ENCODE measurements around the gene SEPTIN5.

Gene SEPTIN5

GRCh38 chr22:19767427-19768341, 53.4 kb downstream of the SEPTIN5 start:
- DNase-seq (ENCODE audit: low read depth) = no peak
- TF ChIP-seq, protein P1, sequence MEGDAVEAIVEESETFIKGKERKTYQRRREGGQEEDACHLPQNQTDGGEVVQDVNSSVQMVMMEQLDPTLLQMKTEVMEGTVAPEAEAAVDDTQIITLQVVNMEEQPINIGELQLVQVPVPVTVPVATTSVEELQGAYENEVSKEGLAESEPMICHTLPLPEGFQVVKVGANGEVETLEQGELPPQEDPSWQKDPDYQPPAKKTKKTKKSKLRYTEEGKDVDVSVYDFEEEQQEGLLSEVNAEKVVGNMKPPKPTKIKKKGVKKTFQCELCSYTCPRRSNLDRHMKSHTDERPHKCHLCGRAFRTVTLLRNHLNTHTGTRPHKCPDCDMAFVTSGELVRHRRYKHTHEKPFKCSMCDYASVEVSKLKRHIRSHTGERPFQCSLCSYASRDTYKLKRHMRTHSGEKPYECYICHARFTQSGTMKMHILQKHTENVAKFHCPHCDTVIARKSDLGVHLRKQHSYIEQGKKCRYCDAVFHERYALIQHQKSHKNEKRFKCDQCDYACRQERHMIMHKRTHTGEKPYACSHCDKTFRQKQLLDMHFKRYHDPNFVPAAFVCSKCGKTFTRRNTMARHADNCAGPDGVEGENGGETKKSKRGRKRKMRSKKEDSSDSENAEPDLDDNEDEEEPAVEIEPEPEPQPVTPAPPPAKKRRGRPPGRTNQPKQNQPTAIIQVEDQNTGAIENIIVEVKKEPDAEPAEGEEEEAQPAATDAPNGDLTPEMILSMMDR (conservative IDR thresholded peaks at IDR 0.05; ENCODE audit: low read depth, low read length) = no peak
- no peak overlapping the region for H3K4me3 ChIP-seq (ENCODE audit: low read length)

GRCh38 chr22:19769393-19769715, 55.1 kb downstream of the SEPTIN5 start:
- H3K4me3 ChIP-seq (ENCODE audit: low read length) = no peak overlapping the region
- TF ChIP-seq, protein P1 (conservative IDR thresholded peaks at IDR 0.05; ENCODE audit: low read depth, low read length) = no peak
- DNase-seq (ENCODE audit: low read depth) = no peak

DNA sequence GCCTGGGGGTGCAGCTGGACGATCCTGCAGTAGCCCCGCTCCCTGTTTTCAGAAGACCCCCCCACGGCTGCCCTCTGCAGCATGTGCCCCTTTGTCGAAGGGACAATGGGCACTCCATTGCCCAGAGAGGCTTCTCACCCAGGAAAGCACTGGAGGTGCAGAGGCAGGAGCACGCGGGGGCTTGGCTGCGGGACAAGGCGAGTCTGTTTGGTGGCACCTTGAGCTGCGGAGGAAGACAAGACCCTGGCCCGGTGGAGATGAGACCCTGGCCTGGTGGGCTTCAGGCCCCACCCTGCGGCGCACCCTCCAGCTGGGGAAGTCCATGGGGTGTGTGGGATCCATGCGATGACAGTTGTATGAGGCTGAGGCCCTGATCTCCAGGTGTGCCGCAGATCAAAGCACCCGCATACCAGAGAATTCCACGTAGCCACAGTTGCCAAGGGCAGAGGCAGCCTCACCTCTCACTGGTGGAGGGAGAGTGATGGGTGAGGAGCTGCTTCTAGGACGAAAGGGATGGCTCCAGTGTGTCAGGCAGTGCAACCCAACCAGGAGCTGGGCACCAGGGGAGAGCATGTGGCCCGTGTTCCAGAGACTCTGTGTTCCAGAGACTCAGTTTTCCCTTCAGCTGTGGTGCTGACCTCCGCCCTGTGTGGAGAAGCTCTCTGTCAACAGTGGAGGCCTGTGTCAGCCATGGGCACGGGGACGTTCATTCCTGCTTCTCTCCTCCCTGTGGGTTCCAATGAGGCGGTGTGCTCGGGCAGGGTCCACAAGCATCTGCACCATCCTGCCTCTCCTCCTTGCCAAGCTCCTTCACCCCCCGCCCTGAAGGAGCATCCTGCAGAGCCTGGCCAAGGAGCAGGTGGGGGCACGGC, 56.3 kb downstream of the SEPTIN5 start:
- TF ChIP-seq, protein P1 (conservative IDR thresholded peaks at IDR 0.05; ENCODE audit: low read depth, low read length) = no peak
- H3K4me3 ChIP-seq (ENCODE audit: low read length) = no peak overlapping the region
- DNase-seq (ENCODE audit: low read depth) = no peak

DNA sequence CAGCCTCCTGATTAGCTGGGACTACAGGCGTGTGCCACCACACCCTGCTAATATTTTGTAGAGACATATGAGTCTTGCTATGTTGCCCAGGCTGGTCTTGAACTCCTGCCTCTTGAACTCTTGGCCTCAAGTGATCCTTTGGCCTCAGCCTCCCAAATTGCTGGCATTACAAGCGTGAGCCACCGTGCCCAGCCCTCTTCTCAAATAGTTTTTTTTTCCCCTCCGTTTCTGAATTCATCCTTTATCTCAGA, 58.0 kb downstream of the SEPTIN5 start:
- DNase-seq (ENCODE audit: low read depth) = no peak
- H3K4me3 ChIP-seq (ENCODE audit: low read length) = no peak overlapping the region
- TF ChIP-seq, protein P1 (conservative IDR thresholded peaks at IDR 0.05; ENCODE audit: low read depth, low read length) = no peak
